Measurements from ENCODE around the gene FBN1. TPM values are rescaled to one million over a fixed set of nuclear protein-coding genes. Genes with fewer than 3 reads are reported as not detected.

Gene FBN1
- total RNA-seq, 2 donors from 2014 or later, result 12.1 to 81.9 TPM

DNA sequence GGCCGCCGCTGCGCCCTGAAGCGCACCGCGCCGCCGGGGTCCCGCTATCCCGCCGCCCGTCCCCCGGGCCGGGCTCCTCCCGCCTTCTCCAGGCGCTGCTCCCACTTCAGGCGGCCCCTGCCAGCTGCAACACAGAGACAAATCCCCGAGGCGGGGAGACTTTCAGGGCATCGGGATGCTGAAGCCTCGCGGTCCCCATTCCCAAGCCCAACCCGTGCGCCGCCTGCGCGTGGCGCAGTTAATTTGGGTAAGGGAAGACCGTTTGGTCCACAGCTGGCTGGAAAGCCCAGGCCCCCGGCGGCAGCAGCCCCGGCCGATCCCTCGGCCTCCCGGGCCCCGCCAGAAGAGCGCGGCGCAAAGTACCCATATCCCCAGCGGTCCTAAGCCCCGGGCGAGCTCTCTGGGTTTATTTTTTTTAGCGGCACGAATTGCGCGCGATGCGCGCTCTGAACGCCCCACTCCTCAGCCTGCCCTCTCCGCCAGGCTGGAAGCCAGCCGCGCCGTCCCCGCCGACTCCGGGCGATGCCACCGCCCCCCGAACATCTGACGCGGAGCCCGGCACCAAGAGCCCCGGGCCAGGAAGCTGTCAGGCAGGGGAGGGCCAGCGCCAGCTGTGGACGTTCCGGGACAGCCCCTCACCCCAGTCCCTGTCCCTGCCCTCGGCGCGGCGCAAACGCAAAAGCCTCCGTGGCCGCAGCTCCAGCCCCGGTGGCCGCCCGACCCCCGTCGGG lies 517 bp downstream of the FBN1 start:
- no peak for DNase-seq (ENCODE audit: low spot score)
- intact Hi-C loops (cut with DNase I), result loop anchor here (5.0 to 10.0 kb wide), 2 partner anchors 150 to 288 kb away; no protein-coding TSS in a partner anchor
- Histone ChIP-seq H3K27me3 (replicated peaks; ENCODE audit: insufficient read depth) (no peaks in the 10 kb centered on the region), H3K9me3 (no peaks in the 10 kb centered on the region), H3K27ac (peak overlapping the region; percentile 74 to 75), H3K36me3 (no peaks in the 10 kb centered on the region), H3K4me1 (replicated peaks) (no peaks in the 10 kb centered on the region), H3K4me3 (peak overlapping the region; percentile 58 to 63)
- TF ChIP-seq, protein P1, sequence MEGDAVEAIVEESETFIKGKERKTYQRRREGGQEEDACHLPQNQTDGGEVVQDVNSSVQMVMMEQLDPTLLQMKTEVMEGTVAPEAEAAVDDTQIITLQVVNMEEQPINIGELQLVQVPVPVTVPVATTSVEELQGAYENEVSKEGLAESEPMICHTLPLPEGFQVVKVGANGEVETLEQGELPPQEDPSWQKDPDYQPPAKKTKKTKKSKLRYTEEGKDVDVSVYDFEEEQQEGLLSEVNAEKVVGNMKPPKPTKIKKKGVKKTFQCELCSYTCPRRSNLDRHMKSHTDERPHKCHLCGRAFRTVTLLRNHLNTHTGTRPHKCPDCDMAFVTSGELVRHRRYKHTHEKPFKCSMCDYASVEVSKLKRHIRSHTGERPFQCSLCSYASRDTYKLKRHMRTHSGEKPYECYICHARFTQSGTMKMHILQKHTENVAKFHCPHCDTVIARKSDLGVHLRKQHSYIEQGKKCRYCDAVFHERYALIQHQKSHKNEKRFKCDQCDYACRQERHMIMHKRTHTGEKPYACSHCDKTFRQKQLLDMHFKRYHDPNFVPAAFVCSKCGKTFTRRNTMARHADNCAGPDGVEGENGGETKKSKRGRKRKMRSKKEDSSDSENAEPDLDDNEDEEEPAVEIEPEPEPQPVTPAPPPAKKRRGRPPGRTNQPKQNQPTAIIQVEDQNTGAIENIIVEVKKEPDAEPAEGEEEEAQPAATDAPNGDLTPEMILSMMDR (IDR thresholded peaks at IDR 0.05), result no peak
- TF ChIP-seq POLR2A (IDR thresholded peaks at IDR 0.05) (peak; percentile 7), POLR2AphosphoS5 (IDR thresholded peaks at IDR 0.05) (no peak)
- under 1% methylated on average over 77 of the region's 79 CpGs for WGBS

DNA sequence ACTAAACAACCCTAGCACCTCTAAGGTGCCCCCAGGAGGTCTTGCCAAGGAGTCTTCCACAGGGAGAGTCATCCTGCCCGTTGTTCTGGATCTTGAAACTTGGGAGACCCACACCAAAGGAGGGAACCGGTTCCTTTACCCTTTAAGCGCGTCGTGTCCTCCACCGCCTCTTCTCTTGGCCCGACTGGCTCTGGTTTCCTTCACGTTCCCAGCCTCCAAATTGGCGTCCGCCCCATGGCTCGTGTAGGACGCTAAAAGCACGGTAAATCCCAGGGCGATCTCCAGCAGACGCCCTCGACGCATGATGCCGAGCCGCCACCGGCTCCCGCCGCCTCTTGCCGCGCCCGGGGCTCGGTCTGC lies 1.1 kb downstream of the FBN1 start:
- WGBS, result under 1% methylated on average over 26 of the region's 26 CpGs
- Histone ChIP-seq H3K4me3 (peak overlapping the region; percentile 58 to 63), H3K9me3 (no peaks in the 10 kb centered on the region), H3K36me3 (no peaks in the 10 kb centered on the region), H3K27ac (peak overlapping the region; percentile 74 to 75), H3K4me1 (replicated peaks) (no peaks in the 10 kb centered on the region), H3K27me3 (replicated peaks; ENCODE audit: insufficient read depth) (no peaks in the 10 kb centered on the region)
- no peak for TF ChIP-seq POLR2A (IDR thresholded peaks at IDR 0.05)
- TF ChIP-seq, protein P1 (IDR thresholded peaks at IDR 0.05), result no peak
- TF ChIP-seq POLR2AphosphoS5 (IDR thresholded peaks at IDR 0.05), result no peak
- intact Hi-C loops (cut with DNase I), result loop anchor here (10.0 kb wide), 1 partner anchor 150 kb away; no protein-coding TSS in a partner anchor
- no peak for DNase-seq (ENCODE audit: low spot score)

GRCh38 chr15:48643776-48644466 lies 1.6 kb downstream of the FBN1 start:
- Histone ChIP-seq H3K4me1 (replicated peaks) (no peaks in the 10 kb centered on the region), H3K4me3 (peak overlapping the region; percentile 58 to 63), H3K27me3 (replicated peaks; ENCODE audit: insufficient read depth) (no peaks in the 10 kb centered on the region), H3K27ac (peak overlapping the region; percentile 74 to 75), H3K36me3 (no peaks in the 10 kb centered on the region), H3K9me3 (no peaks in the 10 kb centered on the region)
- no peak for DNase-seq (ENCODE audit: low spot score)
- WGBS, result 15% methylated on average over 12 of the region's 12 CpGs
- intact Hi-C loops (cut with DNase I), result loop anchor here (10.0 kb wide), 1 partner anchor 149 kb away; no protein-coding TSS in a partner anchor
- TF ChIP-seq POLR2AphosphoS5 (IDR thresholded peaks at IDR 0.05) (no peak), POLR2A (IDR thresholded peaks at IDR 0.05) (no peak)
- TF ChIP-seq, protein P1 (IDR thresholded peaks at IDR 0.05), result no peak

GRCh38 chr15:48643206-48643605 lies 2.3 kb downstream of the FBN1 start:
- peak overlapping the region; percentile 48 to 75 for H3K27ac ChIP-seq
- intact Hi-C loops (cut with DNase I), result loop anchor here (10.0 kb wide), 1 partner anchor 148 kb away; no protein-coding TSS in a partner anchor

More at GRCh38 chr15:48643206-48643605, 2.3 kb downstream of the FBN1 start:
- Histone ChIP-seq H3K36me3 (no peaks in the 10 kb centered on the region), H3K27me3 (replicated peaks; ENCODE audit: insufficient read depth) (no peaks in the 10 kb centered on the region), H3K9me3 (no peaks in the 10 kb centered on the region), H3K4me1 (replicated peaks) (no peaks in the 10 kb centered on the region), H3K4me3 (peak overlapping the region; percentile 58 to 63)
- no peak for DNase-seq (ENCODE audit: low spot score)
- TF ChIP-seq, protein P1 (IDR thresholded peaks at IDR 0.05), result no peak
- TF ChIP-seq POLR2A (IDR thresholded peaks at IDR 0.05), result no peak
- TF ChIP-seq POLR2AphosphoS5 (IDR thresholded peaks at IDR 0.05), result no peak
- WGBS, result 33% methylated on average over 3 of the region's 3 CpGs
